ENCODE data around the gene PRKCB.

GRCh38 chr16:23950898-23951297 lies 115.1 kb downstream of the PRKCB start:
- TF ChIP-seq POLR2A (IDR thresholded peaks at IDR 0.05; ENCODE audit: extremely low read depth, insufficient read length) = no peak
- TF ChIP-seq, protein P1, sequence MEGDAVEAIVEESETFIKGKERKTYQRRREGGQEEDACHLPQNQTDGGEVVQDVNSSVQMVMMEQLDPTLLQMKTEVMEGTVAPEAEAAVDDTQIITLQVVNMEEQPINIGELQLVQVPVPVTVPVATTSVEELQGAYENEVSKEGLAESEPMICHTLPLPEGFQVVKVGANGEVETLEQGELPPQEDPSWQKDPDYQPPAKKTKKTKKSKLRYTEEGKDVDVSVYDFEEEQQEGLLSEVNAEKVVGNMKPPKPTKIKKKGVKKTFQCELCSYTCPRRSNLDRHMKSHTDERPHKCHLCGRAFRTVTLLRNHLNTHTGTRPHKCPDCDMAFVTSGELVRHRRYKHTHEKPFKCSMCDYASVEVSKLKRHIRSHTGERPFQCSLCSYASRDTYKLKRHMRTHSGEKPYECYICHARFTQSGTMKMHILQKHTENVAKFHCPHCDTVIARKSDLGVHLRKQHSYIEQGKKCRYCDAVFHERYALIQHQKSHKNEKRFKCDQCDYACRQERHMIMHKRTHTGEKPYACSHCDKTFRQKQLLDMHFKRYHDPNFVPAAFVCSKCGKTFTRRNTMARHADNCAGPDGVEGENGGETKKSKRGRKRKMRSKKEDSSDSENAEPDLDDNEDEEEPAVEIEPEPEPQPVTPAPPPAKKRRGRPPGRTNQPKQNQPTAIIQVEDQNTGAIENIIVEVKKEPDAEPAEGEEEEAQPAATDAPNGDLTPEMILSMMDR (IDR thresholded peaks at IDR 0.05; ENCODE audit: low read depth, low read length) = no peak
- TF ChIP-seq, protein P2, sequence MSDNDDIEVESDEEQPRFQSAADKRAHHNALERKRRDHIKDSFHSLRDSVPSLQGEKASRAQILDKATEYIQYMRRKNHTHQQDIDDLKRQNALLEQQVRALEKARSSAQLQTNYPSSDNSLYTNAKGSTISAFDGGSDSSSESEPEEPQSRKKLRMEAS (IDR thresholded peaks at IDR 0.05; ENCODE audit: low read depth, low read length) = peak; percentile 83

Measured in NB4 (cell line).